HG03025 (cell line): ENCODE measurements around the gene ISM2.

Experiments
- ATAC-seq: cut with Tn5 transposase; IDR thresholded peaks from one replicate; pipeline ENCODE4 v1.9.1; 2021; ENCODE audit warnings: mild to moderate bottlenecking, moderate library complexity; ENCODE audit not compliant: unreplicated experiment, low FRiP score

The ISM2 gene

DNA sequence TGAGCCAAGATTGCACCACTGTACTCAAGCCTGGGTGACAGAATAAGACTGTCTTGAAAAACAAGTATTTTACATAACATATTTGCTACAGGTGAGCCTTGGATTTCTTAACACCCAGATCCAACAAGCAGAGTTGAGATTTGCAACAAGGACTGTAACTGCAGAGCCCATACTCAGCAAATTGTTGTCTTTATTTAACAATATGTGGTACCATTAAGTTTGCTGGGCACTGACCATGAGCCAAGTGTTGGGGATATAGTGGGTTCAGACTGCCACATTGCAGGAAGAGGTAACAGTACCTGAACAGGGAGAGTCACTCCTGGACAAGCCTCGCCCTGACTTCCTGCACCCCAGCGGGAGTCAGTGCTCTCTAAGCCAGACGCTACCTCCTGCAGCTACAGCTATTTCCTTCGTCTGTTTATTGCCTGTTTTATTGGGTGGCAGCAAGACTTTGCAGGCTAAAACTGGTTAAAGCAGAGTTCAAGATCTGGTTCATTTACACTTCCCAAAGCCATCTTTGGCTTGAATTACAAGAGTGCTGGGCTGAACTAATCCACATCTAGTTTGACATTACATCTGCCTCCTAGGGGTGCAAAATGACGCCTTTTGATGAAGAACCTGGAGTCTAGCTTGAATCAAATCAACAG is 28.3 kb downstream of the ISM2 start:
- no peak for ATAC-seq

DNA sequence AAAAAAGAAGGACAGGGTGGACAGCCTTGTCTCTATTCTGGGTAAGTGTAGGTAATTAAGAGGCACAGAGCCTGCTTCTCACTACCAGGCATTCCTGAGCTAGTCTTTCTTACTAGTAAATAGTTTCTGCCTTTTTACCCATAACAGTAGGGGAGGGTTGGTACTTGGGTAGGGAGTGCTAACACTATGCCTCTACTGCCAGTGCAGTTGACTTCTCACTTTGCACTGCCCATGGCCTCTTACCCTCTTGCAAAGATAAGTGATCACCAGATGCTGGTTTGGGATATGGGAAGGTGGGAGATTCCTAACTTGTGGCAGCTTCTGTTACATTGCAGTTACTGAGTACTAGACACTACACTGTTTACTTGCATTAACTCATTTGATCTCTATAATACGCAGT is 29.1 kb downstream of the ISM2 start:
- ATAC-seq: no peak

DNA sequence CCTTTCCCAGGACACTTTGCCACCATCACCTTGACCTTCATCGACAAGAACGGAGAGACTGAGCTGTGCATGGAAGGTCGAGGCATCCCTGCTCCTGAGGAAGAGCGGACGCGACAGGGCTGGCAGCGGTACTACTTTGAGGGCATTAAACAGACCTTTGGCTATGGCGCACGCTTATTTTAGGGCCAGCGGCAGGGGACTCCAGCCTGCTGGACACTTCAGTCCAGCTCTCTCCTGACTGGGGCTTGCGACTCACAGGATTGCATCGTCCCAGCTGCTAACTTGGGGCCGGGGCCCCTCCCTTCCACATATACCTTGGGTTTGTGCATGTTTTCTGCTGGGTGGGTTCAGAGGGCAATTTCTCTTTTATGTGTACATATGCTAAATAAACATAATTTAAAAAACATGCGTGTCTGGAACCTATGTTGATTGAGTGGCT is 29.5 kb downstream of the ISM2 start:
- no peak for ATAC-seq

DNA sequence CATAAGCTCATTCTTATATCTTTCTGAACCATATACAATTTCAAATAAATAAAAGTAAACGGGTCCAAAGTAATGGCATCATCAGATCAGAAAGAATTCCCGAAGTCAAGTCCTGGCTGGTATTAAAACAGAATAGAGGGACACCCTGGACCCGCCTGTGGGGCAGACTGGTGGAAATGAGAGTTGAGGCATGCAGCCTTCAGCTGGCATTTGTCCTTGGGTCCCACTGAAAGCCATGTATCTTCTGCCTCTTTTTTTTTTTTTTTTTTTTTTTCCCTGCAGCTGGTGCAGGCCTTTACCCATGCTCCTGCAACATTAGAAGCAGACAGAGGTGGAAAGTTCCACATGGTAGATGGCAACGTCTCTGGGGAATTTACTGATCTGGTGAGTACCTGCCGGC is 30.8 kb downstream of the ISM2 start:
- no peak for ATAC-seq

DNA sequence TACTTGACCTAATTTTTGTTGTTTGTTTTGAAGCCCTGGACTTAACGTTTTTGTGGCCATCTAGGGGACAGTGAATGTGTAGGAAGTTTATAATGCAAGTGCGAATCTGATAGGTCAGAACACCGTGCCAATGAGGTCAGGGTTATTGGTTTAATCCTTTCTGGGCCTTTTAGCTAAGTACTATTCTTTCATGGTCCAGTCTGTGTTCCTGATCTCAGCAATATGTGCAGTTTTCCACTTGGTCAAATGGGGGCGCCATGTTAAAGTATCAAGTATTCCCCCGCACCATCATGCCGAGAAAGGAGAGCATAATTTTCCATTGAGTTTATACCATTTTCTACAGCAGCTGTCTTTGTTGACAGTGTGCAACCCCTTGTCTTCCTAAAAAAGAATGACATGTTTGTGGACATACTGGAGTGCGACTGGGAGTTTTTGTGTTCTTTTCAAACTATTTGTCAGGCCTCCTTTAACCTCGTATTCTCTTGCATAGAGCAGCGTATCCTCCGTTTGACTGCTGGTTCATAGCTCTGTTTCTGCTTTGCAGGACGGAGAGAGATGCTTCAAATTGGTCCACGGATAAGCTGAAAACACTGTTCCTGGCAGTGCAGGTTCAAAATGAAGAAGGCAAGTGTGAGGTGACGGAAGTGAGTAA is 39.4 kb downstream of the ISM2 start:
- no peak for ATAC-seq

DNA sequence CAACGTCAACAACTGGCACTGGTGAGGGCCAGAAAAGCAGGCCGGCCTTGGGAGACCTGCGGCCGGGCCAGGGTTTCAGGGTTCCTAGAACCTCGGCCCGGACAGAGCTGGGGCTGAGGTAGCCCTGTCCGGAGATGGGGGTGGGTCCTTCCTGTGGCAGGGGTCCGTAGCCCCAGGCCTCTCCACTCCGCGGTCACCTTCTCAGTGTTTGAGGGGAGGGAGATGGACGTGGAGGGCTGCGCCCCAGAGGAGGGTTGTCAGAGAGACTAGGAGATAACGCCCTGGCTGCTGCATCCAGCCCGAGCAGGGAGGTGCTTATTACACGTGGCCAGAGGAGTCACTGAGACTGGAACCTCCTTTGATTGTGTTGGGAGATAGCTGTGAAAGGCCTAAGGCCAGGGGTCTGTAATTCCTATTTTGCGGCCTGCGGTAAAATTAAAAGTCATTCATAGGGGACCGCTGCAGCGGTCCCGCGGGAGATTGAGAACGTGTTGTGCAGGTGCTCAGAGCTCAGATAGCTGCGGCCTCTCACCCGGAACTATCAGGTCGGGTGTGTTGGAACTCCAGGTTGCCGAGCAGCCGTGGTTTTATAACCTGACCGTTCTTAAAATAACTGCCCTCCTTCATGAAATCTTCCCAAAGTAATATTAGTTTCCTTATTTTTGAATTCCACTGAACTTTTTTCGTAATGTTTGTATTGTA is 40.2 kb downstream of the ISM2 start:
- ATAC-seq: peak; percentile 9

DNA sequence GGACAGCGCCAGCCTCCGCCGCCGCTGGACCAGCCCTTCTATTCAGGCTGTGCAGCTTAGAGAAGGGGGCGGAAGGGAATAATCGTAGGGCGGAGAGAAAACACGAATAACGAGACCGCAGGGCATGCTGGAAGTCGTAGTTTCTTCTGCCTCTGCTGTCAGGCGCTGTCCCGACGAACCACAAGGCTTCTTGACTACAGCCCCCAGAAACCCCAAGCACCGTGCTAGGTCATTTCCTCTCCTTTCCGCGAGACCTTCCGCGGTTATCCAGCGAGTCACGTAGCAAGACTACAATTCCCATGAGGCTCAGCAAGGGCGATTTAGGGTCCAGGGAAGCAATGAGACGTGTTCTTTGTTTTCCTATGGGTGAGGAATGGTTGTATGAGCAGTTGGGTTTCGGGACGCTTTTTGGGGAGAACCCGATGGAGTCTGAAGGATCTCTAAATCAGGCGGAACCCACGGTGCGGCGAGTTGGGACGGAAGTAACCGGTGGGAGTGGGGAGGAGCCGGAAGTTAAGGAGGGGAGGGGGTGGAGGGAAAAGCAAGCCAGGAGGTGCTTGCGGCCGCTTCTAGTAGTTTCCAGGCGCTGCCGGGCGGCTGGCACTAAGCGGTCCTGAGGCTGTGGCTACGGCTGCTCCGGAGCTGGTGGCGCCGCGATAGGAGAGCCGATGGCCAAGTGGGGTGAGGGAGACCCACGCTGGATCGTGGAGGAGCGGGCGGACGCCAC is 40.9 kb downstream of the ISM2 start, which contains the start of the genes AHSA1 and VIPAS39:
Gene AHSA1, plus strand, starts transcription at position 572 of the 727 bp plus-strand sequence. Its CDS starts 97 bp downstream, at position 669.
Gene VIPAS39, minus strand, starts transcription at position 80 of the 727 bp plus-strand sequence. CDS start 3,499 bp downstream, outside the sequence.
- peak; percentile 89 for ATAC-seq

DNA sequence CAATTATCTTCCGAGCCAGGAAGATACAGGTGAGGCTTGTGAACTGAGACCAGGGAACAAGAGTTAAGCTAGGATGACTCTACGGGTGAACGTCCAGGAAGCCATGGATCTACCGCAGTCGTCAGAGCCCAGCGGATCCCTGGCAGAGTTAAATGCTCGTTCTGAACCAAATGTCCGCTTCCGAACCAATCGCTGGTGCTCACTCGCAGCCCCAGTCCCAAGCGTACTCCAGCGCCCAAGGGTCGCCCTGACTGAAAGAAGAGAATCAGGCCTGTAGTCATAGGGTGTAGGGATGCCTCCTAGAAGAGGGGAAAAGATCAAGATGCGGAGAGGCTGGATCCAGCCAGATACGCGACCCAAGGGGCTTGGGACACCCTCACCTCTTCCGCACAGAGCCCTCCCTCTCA is 41.5 kb downstream of the ISM2 start:
- ATAC-seq: peak; percentile 19

DNA sequence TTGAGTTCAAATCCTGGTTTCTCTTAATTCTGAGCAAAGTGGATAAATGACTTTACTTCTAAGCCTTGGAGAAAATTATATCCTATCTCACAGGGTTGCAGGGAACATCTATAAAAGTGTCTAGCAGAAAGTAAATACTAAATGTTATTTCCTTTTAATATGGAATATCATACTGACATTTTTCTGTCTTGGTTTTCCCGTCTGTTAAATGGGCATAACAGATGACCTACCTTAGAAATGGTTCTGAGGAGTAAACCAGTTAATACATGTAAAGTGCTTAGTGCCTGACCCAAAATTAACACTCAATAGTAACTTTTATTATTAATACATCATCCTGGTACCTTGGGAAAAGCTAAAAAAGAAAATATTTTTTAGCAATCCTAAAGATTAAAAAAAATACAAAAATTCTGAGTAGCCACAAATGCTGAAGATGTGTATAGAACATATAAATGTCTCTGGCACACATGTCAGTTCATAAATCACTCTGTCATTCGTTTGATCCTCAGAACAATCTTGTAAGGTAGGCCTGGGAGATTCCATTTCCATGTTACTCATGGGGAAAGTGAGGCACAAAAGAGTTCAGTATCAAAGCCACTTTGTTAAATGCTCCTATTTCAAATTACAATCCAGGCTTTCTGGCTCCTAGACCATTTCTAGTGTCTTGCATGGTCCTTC is 42.5 kb downstream of the ISM2 start:
- no peak for ATAC-seq

DNA sequence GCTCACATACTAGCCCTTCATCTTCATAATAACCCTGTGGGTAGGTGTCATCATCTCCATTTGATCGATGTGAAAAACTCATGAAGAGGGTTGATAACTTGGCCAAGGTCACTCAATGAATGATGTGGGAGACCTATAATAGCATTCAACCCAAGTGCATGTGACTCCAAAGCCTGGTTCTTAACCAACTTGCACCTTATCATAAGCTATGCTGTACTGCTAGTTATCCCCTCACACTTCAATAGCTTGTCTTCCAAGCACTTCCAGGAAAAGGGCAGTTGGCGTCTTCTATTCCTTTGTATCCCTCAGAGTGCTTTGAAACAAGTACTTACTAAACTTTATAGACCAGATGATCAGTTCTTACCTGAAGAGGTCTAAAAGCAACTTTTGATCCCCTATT is 56.4 kb downstream of the ISM2 start:
- ATAC-seq: no peak

DNA sequence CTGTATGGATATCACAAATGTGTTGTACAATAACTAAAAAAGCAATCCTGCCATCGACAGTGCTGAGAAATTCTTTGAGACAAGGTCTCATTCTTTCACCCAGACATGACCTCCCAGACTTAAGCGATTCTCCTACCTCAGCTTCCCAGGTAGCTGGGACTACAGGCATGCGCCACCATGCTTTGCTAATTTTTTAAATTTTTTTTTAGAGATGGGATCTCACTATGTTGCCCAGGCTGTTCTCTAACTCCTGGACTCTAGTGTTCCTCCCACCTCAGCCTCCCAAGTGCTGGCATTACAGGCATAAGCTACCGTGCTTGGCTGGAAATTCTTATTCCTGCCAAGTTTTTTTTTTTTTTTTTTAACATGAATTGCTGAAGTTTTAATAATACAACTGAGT is 58.8 kb downstream of the ISM2 start:
- ATAC-seq: no peak

DNA sequence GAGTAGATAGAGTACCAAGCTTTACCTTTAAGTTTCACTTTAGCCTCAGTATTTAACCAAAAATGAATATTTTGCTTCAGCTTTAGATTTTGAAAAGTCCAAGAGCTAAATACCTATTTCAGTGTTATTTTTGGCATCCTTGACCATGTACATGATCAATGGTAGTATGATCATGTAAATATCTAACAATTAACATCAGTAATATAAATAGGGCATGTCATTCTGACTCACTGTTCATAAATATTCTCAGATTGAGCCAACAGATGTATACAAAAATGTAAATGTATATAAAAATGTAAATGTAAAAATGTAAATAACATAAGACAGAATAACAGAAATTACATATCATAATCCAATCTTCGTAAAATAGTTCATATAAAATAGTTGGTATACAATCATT is 60.0 kb downstream of the ISM2 start:
- ATAC-seq: no peak

DNA sequence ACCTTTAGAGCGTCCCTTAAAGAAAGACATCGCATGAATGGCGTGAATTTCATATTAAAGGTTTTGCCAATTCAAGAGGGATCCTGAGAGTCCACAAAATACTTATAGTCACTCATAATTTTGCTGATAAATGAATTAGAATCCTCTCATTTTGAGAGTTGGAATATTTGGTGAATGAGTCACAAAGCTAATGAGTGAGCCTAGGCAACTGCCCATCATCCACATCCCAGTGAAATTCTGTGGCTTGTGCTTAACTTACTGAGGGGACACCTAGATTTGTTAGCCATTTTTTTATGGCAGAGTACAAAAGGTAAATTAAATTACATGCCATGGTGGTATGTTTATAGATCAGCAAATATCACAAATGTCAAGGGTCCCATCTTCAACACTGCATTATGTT is 62.6 kb downstream of the ISM2 start:
- ATAC-seq: no peak

DNA sequence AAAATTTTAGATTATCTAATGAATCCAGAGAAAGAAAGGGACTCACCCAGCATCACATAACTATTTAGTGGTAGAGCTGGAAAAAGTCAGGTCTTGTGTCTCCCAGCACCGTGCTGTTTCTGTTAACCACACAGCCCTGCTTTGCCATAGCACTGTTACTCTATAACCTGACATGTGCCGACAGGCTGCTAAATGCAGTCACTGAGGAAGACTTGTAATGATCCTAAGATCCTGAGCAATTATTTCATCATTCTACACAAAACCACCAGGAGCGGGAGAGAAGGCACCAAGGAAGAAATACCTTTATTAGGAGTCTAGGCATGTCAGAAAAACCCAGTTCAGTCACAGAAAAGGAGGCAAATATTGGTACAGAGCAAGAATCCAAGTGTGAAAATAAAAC is 72.2 kb downstream of the ISM2 start:
- ATAC-seq: no peak

DNA sequence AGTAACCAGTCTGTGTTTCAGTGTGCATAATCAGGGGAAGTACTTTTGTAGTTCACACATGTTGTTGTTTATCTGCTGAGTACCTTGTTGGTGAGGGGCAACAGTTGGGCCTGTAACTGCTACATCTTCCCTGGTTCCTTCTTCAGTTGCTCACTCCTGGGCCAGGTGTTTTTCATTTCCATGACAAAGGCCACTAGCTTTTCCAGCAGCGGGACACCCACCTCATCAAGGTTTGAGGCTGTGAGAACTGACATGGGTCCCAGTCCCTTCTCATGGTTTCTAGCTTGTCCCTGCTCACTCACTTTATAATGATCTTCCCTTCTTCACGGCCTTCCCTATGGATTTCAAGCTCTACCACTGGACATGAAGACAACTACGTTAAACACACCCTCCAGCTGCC is 73.8 kb downstream of the ISM2 start:
- ATAC-seq: no peak
